HL-60 (cell line): Measurements from ENCODE around the gene ATIC.

ENCODE experiments used
- DNase-seq, 2 experiments: peaks; one replicate each; pipeline ENCODE4 v3.0.0-alpha.2; 2010 to 2020; ENCODE audit warnings: low read depth in 1 of 2, low spot score in 1 of 2
- H3K27ac ChIP-seq: fragments of 250-450 bp; sonication (Bioruptor Pico); replicated peaks from 2 replicates; pipeline ENCODE4 v1.5.1; 2020; ENCODE audit warnings: mild to moderate bottlenecking, moderate library complexity
- H3K27me3 ChIP-seq: fragments of 250-450 bp; sonication (Bioruptor Pico); 2 replicates; pipeline ENCODE4 v1.5.1; 2021; ENCODE audit warnings: mild to moderate bottlenecking, moderate library complexity; ENCODE audit not compliant: insufficient read depth, poor library complexity, severe bottlenecking
- H3K4me3 ChIP-seq: replicated peaks from 2 replicates; pipeline ENCODE4 v1.5.1; 2011; ENCODE audit warnings: mild to moderate bottlenecking, control low read depth, low read length; ENCODE audit not compliant: insufficient read depth
- CTCF ChIP-seq: IDR thresholded peaks from one replicate; pipeline ENCODE4 v1.5.1; 2011; ENCODE audit warnings: low read length, control low read depth, inconsistent platforms; ENCODE audit not compliant: insufficient read depth
- GABPA ChIP-seq: IDR thresholded peaks from 2 replicates; pipeline ENCODE4 v1.6.1; 2012; ENCODE audit warnings: low read depth
- POLR2AphosphoS5 ChIP-seq: IDR thresholded peaks from 2 replicates; pipeline ENCODE4 v1.6.1; 2012; ENCODE audit warnings: low read depth
- REST ChIP-seq: IDR thresholded peaks from 2 replicates; pipeline ENCODE4 v1.6.1; 2012; ENCODE audit warnings: low read depth; ENCODE audit not compliant: insufficient replicate concordance
- SPI1 ChIP-seq: IDR thresholded peaks from 2 replicates; pipeline ENCODE4 v1.6.1; 2012; ENCODE audit warnings: low read depth, mild to moderate bottlenecking, borderline replicate concordance

ATIC gene

GRCh38 chr2:215386566-215386965 is 74.7 kb downstream of the ATIC start:
- no peaks in the 10 kb centered on the region for H3K27me3 ChIP-seq
- H3K4me3 ChIP-seq: no peak overlapping the region
- TF ChIP-seq GABPA: no peak
- TF ChIP-seq POLR2AphosphoS5: no peak
- no peak for TF ChIP-seq SPI1
- TF ChIP-seq CTCF: no peak
- no peak for TF ChIP-seq REST
- DNase-seq: no peak
- no peak overlapping the region for H3K27ac ChIP-seq

GRCh38 chr2:215388002-215388728 is 76.3 kb downstream of the ATIC start:
- H3K27ac ChIP-seq: no peak overlapping the region
- DNase-seq: no peak
- no peak overlapping the region for H3K4me3 ChIP-seq
- H3K27me3 ChIP-seq: no peaks in the 10 kb centered on the region
- TF ChIP-seq REST (no peak), POLR2AphosphoS5 (no peak), GABPA (no peak), CTCF (no peak), SPI1 (no peak)

DNA sequence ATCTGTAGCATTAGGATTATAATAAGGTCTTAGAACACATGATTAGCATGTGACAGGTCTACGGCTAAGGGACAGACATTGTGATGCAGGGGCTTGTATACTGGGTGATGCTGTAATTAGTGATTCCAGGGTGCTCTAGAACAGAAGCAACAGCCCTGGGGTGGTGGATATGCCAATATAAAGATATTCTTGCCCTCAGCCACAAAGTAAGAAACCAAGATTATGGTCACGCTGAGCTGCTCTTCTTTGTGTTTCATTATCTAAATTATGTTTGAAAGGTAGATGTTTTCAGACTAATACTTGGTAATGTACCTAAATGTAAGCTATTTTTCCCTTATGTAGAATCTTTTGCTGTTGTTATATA is 78.7 kb downstream of the ATIC start:
- H3K27me3 ChIP-seq: no peaks in the 10 kb centered on the region

More for the DNA sequence above, 78.7 kb downstream of the ATIC start:
- DNase-seq: no peak
- TF ChIP-seq GABPA (no peak), POLR2AphosphoS5 (no peak), REST (no peak), CTCF (no peak), SPI1 (no peak)
- H3K27ac ChIP-seq: no peak overlapping the region
- no peak overlapping the region for H3K4me3 ChIP-seq
